ENCODE measurements around the gene ISCU. TPM values are rescaled to one million over a fixed set of nuclear protein-coding genes. Genes with fewer than 3 reads are reported as not detected.

Gene ISCU
- total RNA-seq, 4 donors from 2014 or later, result 207 to 257 (median 242) TPM

GRCh38 chr12:108582509-108582908 is 20.1 kb downstream of the ISCU start:
- H3K4me1 ChIP-seq, result peaks cover 0 to 22% (median 10%) of the 10 kb centered on the region in 4 donors
- no peaks in the 10 kb centered on the region for H3K27me3 ChIP-seq
- H3K4me3 ChIP-seq, result no peak overlapping the region
- no peak for DNase-seq (ENCODE audit: extremely low spot score)
- H3K36me3 ChIP-seq, result no peaks in the 10 kb centered on the region
- no peaks in the 10 kb centered on the region for H3K9me3 ChIP-seq
- no peak overlapping the region for H3K27ac ChIP-seq (replicated peaks in 1 of 4)
- 84% methylated on average over 7 of the region's 9 CpGs for WGBS
- no peak for TF ChIP-seq CTCF (IDR thresholded peaks at IDR 0.05)
- no peak for TF ChIP-seq POLR2A (IDR thresholded peaks at IDR 0.05; ENCODE audit: low read depth)
- TF ChIP-seq POLR2AphosphoS5 (IDR thresholded peaks at IDR 0.05), result no peak
- TF ChIP-seq EP300 (IDR thresholded peaks at IDR 0.05), result no peak
- intact Hi-C loops (cut with DNase I), result no loop called here

- TF ChIP-seq POLR2AphosphoS5 (IDR thresholded peaks at IDR 0.05) (no peak), EP300 (IDR thresholded peaks at IDR 0.05) (no peak), POLR2A (IDR thresholded peaks at IDR 0.05; ENCODE audit: low read depth) (no peak), CTCF (IDR thresholded peaks at IDR 0.05) (no peak)
- Histone ChIP-seq H3K36me3 (no peaks in the 10 kb centered on the region), H3K9me3 (no peaks in the 10 kb centered on the region), H3K4me1 (peaks cover 0 to 22% (median 10%) of the 10 kb centered on the region in 4 donors), H3K4me3 (no peak overlapping the region), H3K27me3 (peaks cover 0 to 6% (median 0%) of the 10 kb centered on the region in 4 donors), H3K27ac (replicated peaks in 1 of 4) (no peak overlapping the region)
- intact Hi-C loops (cut with DNase I), result no loop called here
- WGBS, result 82% methylated on average over 6 of the region's 10 CpGs
- DNase-seq (ENCODE audit: extremely low spot score), result no peak
Observed at GRCh38 chr12:108582978-108583770, 20.8 kb downstream of the ISCU start.

- 65% methylated on average over 7 of the region's 7 CpGs for WGBS
- TF ChIP-seq EP300 (IDR thresholded peaks at IDR 0.05), result no peak
- TF ChIP-seq CTCF (IDR thresholded peaks at IDR 0.05), result no peak
- no peak for TF ChIP-seq POLR2AphosphoS5 (IDR thresholded peaks at IDR 0.05)
- TF ChIP-seq POLR2A (IDR thresholded peaks at IDR 0.05; ENCODE audit: low read depth), result no peak
- intact Hi-C loops (cut with DNase I), result no loop called here
- peaks cover 0 to 22% (median 10%) of the 10 kb centered on the region in 4 donors for H3K4me1 ChIP-seq
- no peak for DNase-seq (ENCODE audit: extremely low spot score)
- peaks cover 0 to 13% (median 0%) of the 10 kb centered on the region in 4 donors for H3K27me3 ChIP-seq
- H3K9me3 ChIP-seq, result no peaks in the 10 kb centered on the region
- no peak overlapping the region for H3K27ac ChIP-seq (replicated peaks in 1 of 4)
- no peak overlapping the region for H3K4me3 ChIP-seq
- H3K36me3 ChIP-seq, result no peaks in the 10 kb centered on the region
Observed at GRCh38 chr12:108583991-108584390, 21.6 kb downstream of the ISCU start.

GRCh38 chr12:108584456-108585065 is 22.2 kb downstream of the ISCU start:
- Histone ChIP-seq H3K4me3 (no peak overlapping the region), H3K9me3 (no peaks in the 10 kb centered on the region), H3K27me3 (peaks cover 0 to 17% (median 0%) of the 10 kb centered on the region in 4 donors), H3K36me3 (no peaks in the 10 kb centered on the region), H3K4me1 (peaks cover 0 to 23% (median 11%) of the 10 kb centered on the region in 4 donors), H3K27ac (replicated peaks in 1 of 4) (no peak overlapping the region)
- intact Hi-C loops (cut with DNase I), result no loop called here
- WGBS, result 90% methylated on average over 3 of the region's 3 CpGs
- TF ChIP-seq POLR2A (IDR thresholded peaks at IDR 0.05; ENCODE audit: low read depth) (no peak), CTCF (IDR thresholded peaks at IDR 0.05) (no peak), EP300 (IDR thresholded peaks at IDR 0.05) (no peak), POLR2AphosphoS5 (IDR thresholded peaks at IDR 0.05) (no peak)
- no peak for DNase-seq (ENCODE audit: extremely low spot score)

Measured in esophagus muscularis mucosa (tissue), 4 donors.